Fibroblast of lung (primary cell): ENCODE data around the gene SH2D2A. TPM values are rescaled to one million over a fixed set of nuclear protein-coding genes. Genes with fewer than 3 reads are reported as not detected.

Experiments used
- DNase-seq, 2 donors: peaks; one replicate each; pipeline versions ENCODE4 v3.0.0 to v3.0.0-alpha.2; 2010; ENCODE audit warnings: low read depth in 2 of 2
- H2AFZ ChIP-seq: 2 replicates; pipeline ENCODE4 v1.5.1; 2012; ENCODE audit warnings: low read length, control low read depth, inconsistent platforms
- H3K27ac ChIP-seq: 2 replicates; pipeline ENCODE4 v1.5.1; 2011; ENCODE audit warnings: low read length, control low read depth; ENCODE audit not compliant: insufficient read depth
- H3K27me3 ChIP-seq: 2 replicates; pipeline ENCODE4 v1.5.1; 2011; ENCODE audit warnings: mild to moderate bottlenecking, low read length; ENCODE audit not compliant: control insufficient read depth, insufficient read depth
- H3K36me3 ChIP-seq: 2 replicates; pipeline ENCODE4 v1.5.1; 2011; ENCODE audit warnings: low read length; ENCODE audit not compliant: control insufficient read depth, insufficient read depth
- H3K4me1 ChIP-seq: 2 replicates; pipeline ENCODE4 v1.5.1; 2011; ENCODE audit warnings: low read length; ENCODE audit not compliant: control insufficient read depth, insufficient read depth; ENCODE audit errors: extremely low read depth
- H3K4me2 ChIP-seq: 2 replicates; pipeline ENCODE4 v1.5.1; 2011; ENCODE audit warnings: low read length, control low read depth; ENCODE audit not compliant: insufficient read depth; ENCODE audit errors: extremely low read depth
- H3K4me3 ChIP-seq, 4 experiments: fragments of 200-600 bp in 1 of 4; sonication (generic) in 1 of 4; replicated peaks in 1 of 4; 2 replicates each; pipeline ENCODE4 v1.5.1; 2011 to 2016; ENCODE audit warnings: low read length in 4 of 4, low read depth in 3 of 4, mild to moderate bottlenecking in 3 of 4, control low read depth in 2 of 4, inconsistent platforms in 1 of 4, mixed read lengths in 1 of 4; ENCODE audit not compliant: insufficient read depth in 1 of 4; ENCODE audit errors: control extremely low read depth in 1 of 4
- H3K79me2 ChIP-seq: 2 replicates; pipeline ENCODE4 v1.5.1; 2012; ENCODE audit warnings: mild to moderate bottlenecking, low read length, inconsistent platforms; ENCODE audit not compliant: control insufficient read depth, insufficient read depth
- H3K9ac ChIP-seq: 2 replicates; pipeline ENCODE4 v1.5.1; 2011; ENCODE audit warnings: mild to moderate bottlenecking, low read length, control low read depth; ENCODE audit not compliant: insufficient read depth
- H3K9me3 ChIP-seq: 2 replicates; pipeline ENCODE4 v1.5.1; 2012; ENCODE audit warnings: low read depth, low read length; ENCODE audit not compliant: control insufficient read depth, insufficient read depth
- H4K20me1 ChIP-seq: 2 replicates; pipeline ENCODE4 v1.5.1; 2011; ENCODE audit warnings: low read length; ENCODE audit not compliant: control insufficient read depth, insufficient read depth; ENCODE audit errors: extremely low read depth
- EZH2 ChIP-seq: IDR thresholded peaks from 2 replicates; pipeline ENCODE4 v1.5.1; 2012; ENCODE audit warnings: low read length, control low read depth, mild to moderate bottlenecking; ENCODE audit errors: missing control alignments
- polyA plus RNA-seq, 2 donors: library from polyadenylated mRNA; depleted of rRNA in 1 of 2; stranded (reverse) in 1 of 2; unstranded in 1 of 2; fragments of >200 nt; gene quantifications; 2 replicates each; pipeline ENCODE4 v1.2.1, GENCODE V29; 2011 to 2012; ENCODE audit warnings: missing spikeins in 1 of 2
- total RNA-seq: library from RNA; depleted of rRNA; stranded (reverse); fragments of >200 nt; gene quantifications from 2 replicates; pipeline ENCODE4 v1.2.1, GENCODE V29; 2014
- TF ChIP-seq, protein P1 (sequence below), 2 donors: IDR thresholded peaks in 1 of 2; conservative IDR thresholded peaks in 1 of 2; 1 replicate in 1 of 2; 2 replicates in 1 of 2; pipeline ENCODE4 v1.5.1; 2011 to 2012; ENCODE audit warnings: low read length in 2 of 2, control low read depth in 1 of 2, inconsistent platforms in 1 of 2, low read depth in 1 of 2, mild to moderate bottlenecking in 1 of 2

SH2D2A gene
- total and polyA plus RNA-seq, 2 donors (not counting 1 experiment from before 2014, with no cell fraction given), result not detected

DNA sequence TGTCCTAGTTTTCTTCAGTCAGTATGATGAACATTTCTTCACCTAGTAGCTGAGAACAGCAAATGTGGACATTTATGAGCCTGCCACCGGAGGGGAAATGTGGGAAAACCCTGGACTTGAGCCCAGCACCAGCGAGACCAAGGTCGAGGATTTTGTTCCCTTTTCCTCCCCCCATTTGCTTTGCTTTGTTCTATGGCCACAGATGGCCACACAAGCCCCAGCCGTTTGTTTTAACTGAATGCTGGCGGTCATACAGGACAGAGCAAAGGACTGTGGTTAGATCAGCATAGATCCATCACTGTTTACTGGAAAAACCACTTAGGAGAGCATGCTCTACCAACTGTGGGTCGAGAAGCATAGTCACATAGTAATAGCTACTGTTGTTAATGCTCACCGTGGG lies 20.9 kb downstream of the SH2D2A start:
- H3K9ac ChIP-seq, result no peak overlapping the region
- no peak overlapping the region for H3K4me2 ChIP-seq
- H3K4me3 ChIP-seq, result no peak overlapping the region
- TF ChIP-seq EZH2, result no peak
- TF ChIP-seq, protein P1, sequence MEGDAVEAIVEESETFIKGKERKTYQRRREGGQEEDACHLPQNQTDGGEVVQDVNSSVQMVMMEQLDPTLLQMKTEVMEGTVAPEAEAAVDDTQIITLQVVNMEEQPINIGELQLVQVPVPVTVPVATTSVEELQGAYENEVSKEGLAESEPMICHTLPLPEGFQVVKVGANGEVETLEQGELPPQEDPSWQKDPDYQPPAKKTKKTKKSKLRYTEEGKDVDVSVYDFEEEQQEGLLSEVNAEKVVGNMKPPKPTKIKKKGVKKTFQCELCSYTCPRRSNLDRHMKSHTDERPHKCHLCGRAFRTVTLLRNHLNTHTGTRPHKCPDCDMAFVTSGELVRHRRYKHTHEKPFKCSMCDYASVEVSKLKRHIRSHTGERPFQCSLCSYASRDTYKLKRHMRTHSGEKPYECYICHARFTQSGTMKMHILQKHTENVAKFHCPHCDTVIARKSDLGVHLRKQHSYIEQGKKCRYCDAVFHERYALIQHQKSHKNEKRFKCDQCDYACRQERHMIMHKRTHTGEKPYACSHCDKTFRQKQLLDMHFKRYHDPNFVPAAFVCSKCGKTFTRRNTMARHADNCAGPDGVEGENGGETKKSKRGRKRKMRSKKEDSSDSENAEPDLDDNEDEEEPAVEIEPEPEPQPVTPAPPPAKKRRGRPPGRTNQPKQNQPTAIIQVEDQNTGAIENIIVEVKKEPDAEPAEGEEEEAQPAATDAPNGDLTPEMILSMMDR (conservative IDR thresholded peaks at IDR 0.05 in 1 of 2, IDR thresholded peaks at IDR 0.05 in 1 of 2; ENCODE audit: low read depth in 1 of 2, low read length in 2 of 2), result no peak
- no peak overlapping the region for H3K27ac ChIP-seq
- no peaks in the 10 kb centered on the region for H3K27me3 ChIP-seq
- H3K36me3 ChIP-seq, result peaks cover 14% of the 10 kb centered on the region
- no peaks in the 10 kb centered on the region for H3K4me1 ChIP-seq
- no peak overlapping the region for H2AFZ ChIP-seq
- H3K9me3 ChIP-seq, result no peaks in the 10 kb centered on the region
- H3K79me2 ChIP-seq, result no peaks in the 10 kb centered on the region
- DNase-seq, result peak in 1 of 2 donors; percentile 89
- no peaks in the 10 kb centered on the region for H4K20me1 ChIP-seq

DNA sequence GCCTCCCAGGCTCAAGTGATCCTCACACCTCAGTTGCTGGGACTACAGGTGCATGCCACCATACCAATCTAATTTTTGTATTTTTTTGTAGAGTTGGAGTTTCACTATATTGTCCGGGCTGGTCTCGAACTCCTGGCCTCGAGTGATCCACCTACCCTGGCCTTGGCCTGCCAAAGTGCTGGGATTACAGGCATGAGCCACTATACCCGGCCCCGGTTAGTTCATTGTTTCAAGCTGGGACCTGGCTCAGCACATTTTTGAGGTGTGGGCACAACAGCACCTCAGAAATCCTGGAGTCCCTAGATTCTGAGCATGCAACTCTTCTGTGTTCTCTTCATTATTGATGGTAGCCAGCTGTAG lies 21.3 kb downstream of the SH2D2A start:
- Histone ChIP-seq H3K9me3 (no peaks in the 10 kb centered on the region), H3K4me1 (no peaks in the 10 kb centered on the region), H3K27ac (no peak overlapping the region), H3K9ac (no peak overlapping the region), H3K4me3 (no peak overlapping the region), H2AFZ (no peak overlapping the region), H3K36me3 (peaks cover 14% of the 10 kb centered on the region), H3K79me2 (no peaks in the 10 kb centered on the region), H3K27me3 (no peaks in the 10 kb centered on the region), H4K20me1 (no peaks in the 10 kb centered on the region), H3K4me2 (no peak overlapping the region)
- TF ChIP-seq EZH2, result no peak
- TF ChIP-seq, protein P1 (conservative IDR thresholded peaks at IDR 0.05 in 1 of 2, IDR thresholded peaks at IDR 0.05 in 1 of 2; ENCODE audit: low read depth in 1 of 2, low read length in 2 of 2), result no peak
- no peak for DNase-seq

DNA sequence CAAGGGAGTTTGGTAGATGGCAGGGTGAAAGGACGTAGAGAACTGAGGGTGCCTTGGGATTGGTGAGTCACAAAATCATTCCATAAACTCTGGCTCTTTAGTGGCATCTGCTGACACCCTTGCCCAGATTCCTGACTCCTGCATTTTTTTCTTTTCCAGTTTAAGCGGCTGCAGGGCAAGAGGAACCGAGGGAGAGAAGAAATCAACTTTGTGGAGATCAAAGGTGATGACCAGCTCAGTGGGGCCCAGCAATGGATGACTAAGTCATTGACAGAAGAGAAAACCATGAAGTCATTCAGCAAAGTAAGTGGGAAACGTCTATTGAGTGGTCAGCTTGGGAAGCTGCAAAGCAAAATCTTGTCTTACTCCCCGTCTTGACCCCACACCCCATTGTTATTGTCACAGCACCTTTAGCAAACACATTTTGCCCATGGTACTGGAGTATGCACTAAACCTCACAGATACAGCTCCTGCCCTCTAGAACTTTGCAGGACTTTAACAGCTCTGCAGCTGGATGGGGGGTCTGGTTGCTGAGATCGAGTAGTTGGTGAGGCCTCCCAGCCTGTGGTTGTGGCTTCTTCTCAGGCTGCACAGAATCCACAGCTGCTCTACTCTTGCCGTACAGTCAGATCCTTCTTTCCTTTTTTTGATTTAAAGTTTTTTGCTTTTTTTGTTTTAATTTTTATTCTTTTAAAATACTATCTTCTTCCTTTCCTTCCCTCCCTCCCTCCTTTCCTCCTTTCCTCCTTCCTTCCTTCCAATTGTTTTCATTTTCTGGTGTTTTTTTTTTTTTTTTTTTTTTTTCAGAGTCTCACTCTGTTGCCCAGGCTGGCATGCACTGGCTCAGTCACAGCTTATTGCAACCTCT lies 21.9 kb downstream of the SH2D2A start:
- Histone ChIP-seq H3K4me2 (no peak overlapping the region), H3K4me3 (no peak overlapping the region), H3K79me2 (no peaks in the 10 kb centered on the region), H3K9ac (no peak overlapping the region), H4K20me1 (no peaks in the 10 kb centered on the region), H3K27me3 (no peaks in the 10 kb centered on the region), H2AFZ (no peak overlapping the region), H3K4me1 (no peaks in the 10 kb centered on the region), H3K27ac (no peak overlapping the region), H3K36me3 (peaks cover 14% of the 10 kb centered on the region), H3K9me3 (no peaks in the 10 kb centered on the region)
- DNase-seq, result peak in 1 of 2 donors; percentile 36
- TF ChIP-seq, protein P1 (conservative IDR thresholded peaks at IDR 0.05 in 1 of 2, IDR thresholded peaks at IDR 0.05 in 1 of 2; ENCODE audit: low read depth in 1 of 2, low read length in 2 of 2), result no peak
